Muscle layer of colon (tissue), 2 donors: ENCODE results near the gene ANKRD44.
A peak's percentile ranks its signal among the peaks of the same experiment; 100 is the strongest.

Experiments
- H3K27ac ChIP-seq: one replicate; pipeline ENCODE4 v1.7.0; 2013; ENCODE audit warnings: low read depth, mild to moderate bottlenecking, low read length, moderate library complexity
- H3K27me3 ChIP-seq, 2 donors: one replicate each; pipeline ENCODE4 v1.7.0; 2013; ENCODE audit warnings: low read length in 2 of 2, mild to moderate bottlenecking in 2 of 2; ENCODE audit not compliant: insufficient read depth in 2 of 2, control insufficient read depth in 1 of 2
- H3K36me3 ChIP-seq: one replicate; pipeline ENCODE4 v1.7.0; 2013; ENCODE audit warnings: mild to moderate bottlenecking, low read length; ENCODE audit not compliant: insufficient read depth
- H3K4me1 ChIP-seq: one replicate; pipeline ENCODE4 v1.7.0; 2013; ENCODE audit warnings: mild to moderate bottlenecking, low read length; ENCODE audit not compliant: insufficient read depth
- H3K4me3 ChIP-seq, 2 donors: one replicate each; pipeline ENCODE4 v1.7.0; 2013; ENCODE audit warnings: low read length in 2 of 2, low read depth in 1 of 2, mild to moderate bottlenecking in 1 of 2, moderate library complexity in 1 of 2
- H3K9ac ChIP-seq: one replicate; pipeline ENCODE4 v1.7.0; 2013; ENCODE audit warnings: low read length
- H3K9me3 ChIP-seq: one replicate; pipeline ENCODE4 v1.7.0; 2013; ENCODE audit warnings: mild to moderate bottlenecking, low read length
- donor health status: abdominal sarcoma.
- donor health status: Adenocarcinoma of cecum.

Gene ANKRD44

DNA sequence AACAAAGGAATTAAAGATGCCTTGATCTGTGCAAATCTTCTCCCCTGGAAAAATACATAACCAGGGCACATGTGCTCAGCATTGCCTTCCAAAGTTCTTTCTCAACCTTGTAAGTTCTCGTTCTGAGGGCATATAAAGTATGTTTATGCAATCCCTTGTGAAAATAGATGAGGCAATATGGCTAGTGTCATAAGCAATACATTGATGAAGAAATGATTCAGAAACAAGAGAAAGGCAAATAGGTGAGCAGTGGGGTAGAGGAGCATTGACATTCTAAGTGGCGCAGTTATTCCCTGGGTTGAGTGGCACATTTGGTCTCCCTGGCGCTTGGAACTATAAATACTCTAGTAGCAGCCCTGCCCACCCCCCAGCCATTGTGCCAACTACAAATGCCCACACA, 326.6 kb downstream of the ANKRD44 start:
- no peak overlapping the region for H3K9ac ChIP-seq

DNA sequence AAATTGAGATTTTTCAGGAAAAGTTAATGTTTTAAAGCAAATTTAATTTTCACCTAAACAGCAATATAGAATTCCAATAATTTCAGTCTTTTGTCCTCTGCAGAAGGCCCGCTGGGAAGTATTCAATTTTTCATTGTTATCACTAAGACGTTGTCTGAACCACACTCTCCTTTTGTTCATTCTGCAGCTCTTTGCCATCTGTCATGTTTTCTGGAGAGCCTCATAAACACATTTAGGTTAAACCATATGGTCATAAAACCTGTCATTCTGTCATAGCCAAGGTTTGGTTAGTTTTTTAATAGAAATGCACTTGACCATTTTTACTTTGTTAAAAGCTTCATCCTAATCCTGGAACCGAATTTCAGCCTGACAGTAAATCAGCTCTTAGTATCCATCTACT, 330.1 kb downstream of the ANKRD44 start:
- Histone ChIP-seq H3K27me3 (no peaks in the 10 kb centered on the region), H3K27ac (no peak overlapping the region), H3K4me1 (no peaks in the 10 kb centered on the region), H3K9me3 (peaks cover 4% of the 10 kb centered on the region), H3K9ac (no peak overlapping the region), H3K4me3 (no peak overlapping the region), H3K36me3 (no peaks in the 10 kb centered on the region)

More for the DNA sequence above, 326.6 kb downstream of the ANKRD44 start:
- no peak overlapping the region for H3K27ac ChIP-seq
- H3K36me3 ChIP-seq: no peaks in the 10 kb centered on the region
- no peak overlapping the region for H3K4me3 ChIP-seq
- H3K27me3 ChIP-seq: no peaks in the 10 kb centered on the region
- peaks cover 12% of the 10 kb centered on the region for H3K4me1 ChIP-seq
- H3K9me3 ChIP-seq: no peaks in the 10 kb centered on the region

- H3K27ac ChIP-seq: no peak overlapping the region
- H3K9me3 ChIP-seq: peaks cover 4% of the 10 kb centered on the region
- no peak overlapping the region for H3K9ac ChIP-seq
- no peak overlapping the region for H3K4me3 ChIP-seq
- H3K27me3 ChIP-seq: no peaks in the 10 kb centered on the region
- no peaks in the 10 kb centered on the region for H3K4me1 ChIP-seq
- no peaks in the 10 kb centered on the region for H3K36me3 ChIP-seq
Measured at GRCh38 chr2:196980001-196980400, 330.6 kb downstream of the ANKRD44 start.

GRCh38 chr2:196977507-196977906, 333.1 kb downstream of the ANKRD44 start:
- no peaks in the 10 kb centered on the region for H3K4me1 ChIP-seq

DNA sequence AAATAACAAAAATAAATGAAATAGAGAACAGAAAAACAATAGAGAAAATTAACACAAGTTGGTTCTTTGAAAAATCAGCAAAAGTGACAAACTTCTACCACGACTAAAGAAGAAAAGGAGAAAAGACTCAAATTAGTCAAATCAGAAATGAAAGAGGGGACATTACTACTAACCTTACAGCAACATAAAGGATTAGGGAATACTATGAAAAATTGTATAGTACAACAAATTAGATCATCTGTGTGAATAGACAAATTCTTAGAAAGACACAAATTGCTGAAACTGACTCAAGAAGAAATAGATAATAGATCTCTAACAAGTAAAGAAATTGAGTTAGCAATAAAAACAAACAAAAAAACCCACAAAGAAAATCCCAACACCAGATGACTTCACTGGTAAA, 335.6 kb downstream of the ANKRD44 start:
- Histone ChIP-seq H3K9me3 (peaks cover 4% of the 10 kb centered on the region), H3K27me3 (no peaks in the 10 kb centered on the region), H3K4me3 (no peak overlapping the region), H3K36me3 (no peaks in the 10 kb centered on the region), H3K27ac (no peak overlapping the region), H3K9ac (no peak overlapping the region), H3K4me1 (no peaks in the 10 kb centered on the region)

More at GRCh38 chr2:196977507-196977906, 333.1 kb downstream of the ANKRD44 start:
- Histone ChIP-seq H3K9ac (no peak overlapping the region), H3K9me3 (peaks cover 4% of the 10 kb centered on the region), H3K27ac (no peak overlapping the region), H3K27me3 (no peaks in the 10 kb centered on the region), H3K4me3 (no peak overlapping the region), H3K36me3 (no peaks in the 10 kb centered on the region)

DNA sequence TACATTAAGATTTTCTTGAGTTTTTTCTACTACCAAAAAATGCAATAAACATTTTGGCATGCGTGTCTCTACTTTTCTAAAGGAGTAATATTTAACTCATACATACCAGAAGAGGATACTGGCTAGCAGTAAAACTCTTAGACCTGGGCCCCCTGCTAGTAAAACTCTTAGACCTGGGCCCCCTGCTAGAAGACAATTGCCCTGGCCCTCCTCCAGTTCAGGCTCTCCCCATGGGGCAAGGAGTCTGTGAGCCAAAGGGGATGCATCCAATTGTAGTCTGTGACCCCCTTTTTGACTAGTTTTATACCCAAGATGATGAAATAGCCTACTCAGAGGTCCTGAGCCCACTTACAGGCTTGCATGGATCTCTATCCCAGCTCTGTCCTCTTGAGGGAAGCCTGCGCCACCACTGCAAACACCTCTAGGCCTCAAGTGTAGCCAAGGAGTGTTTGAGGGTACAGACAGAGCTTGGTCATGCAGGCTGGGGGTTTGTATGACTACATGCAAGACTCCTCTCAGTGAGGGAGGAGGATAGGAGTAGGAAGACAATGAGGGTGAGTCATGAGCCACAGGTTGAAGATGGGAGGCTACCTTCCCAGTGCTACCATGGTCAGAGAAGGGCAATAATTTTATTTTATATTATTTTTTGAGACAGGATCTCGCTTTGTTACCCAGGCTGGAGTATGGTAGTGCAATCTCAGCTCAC, 338.9 kb downstream of the ANKRD44 start:
- H3K36me3 ChIP-seq: no peaks in the 10 kb centered on the region
- H3K9me3 ChIP-seq: no peaks in the 10 kb centered on the region
- H3K9ac ChIP-seq: no peak overlapping the region
- H3K4me3 ChIP-seq: no peak overlapping the region
- H3K27me3 ChIP-seq: no peaks in the 10 kb centered on the region
- H3K27ac ChIP-seq: no peak overlapping the region
- H3K4me1 ChIP-seq: no peaks in the 10 kb centered on the region

DNA sequence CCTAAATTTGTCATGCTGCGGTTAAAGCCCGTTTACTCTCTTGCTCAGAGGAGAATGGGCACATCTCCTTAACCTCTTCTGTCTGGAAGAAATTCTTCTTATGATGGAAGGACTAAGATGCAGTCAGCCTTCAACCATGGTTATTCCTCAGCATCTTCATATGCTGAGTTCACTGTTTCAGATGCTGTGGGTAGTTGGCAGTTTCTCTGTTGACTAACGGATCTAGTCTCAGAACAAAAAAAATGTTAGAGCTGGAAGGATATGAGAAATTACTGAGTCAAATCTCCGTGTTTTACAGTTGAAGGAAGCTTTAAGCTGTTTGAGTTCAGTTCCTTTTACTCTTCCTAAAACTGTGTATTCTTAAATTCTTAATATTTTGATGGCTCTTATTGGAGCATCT, 340.5 kb downstream of the ANKRD44 start:
- Histone ChIP-seq H3K4me3 (no peak overlapping the region), H3K27me3 (no peaks in the 10 kb centered on the region), H3K4me1 (no peaks in the 10 kb centered on the region), H3K9ac (no peak overlapping the region), H3K36me3 (no peaks in the 10 kb centered on the region), H3K27ac (no peak overlapping the region), H3K9me3 (no peaks in the 10 kb centered on the region)

GRCh38 chr2:196968516-196968915, 342.1 kb downstream of the ANKRD44 start:
- Histone ChIP-seq H3K27ac (no peak overlapping the region), H3K27me3 (no peaks in the 10 kb centered on the region), H3K36me3 (no peaks in the 10 kb centered on the region), H3K4me3 (no peak overlapping the region), H3K4me1 (no peaks in the 10 kb centered on the region), H3K9me3 (no peaks in the 10 kb centered on the region), H3K9ac (no peak overlapping the region)

GRCh38 chr2:196967775-196968174, 342.8 kb downstream of the ANKRD44 start:
- no peaks in the 10 kb centered on the region for H3K4me1 ChIP-seq
- no peaks in the 10 kb centered on the region for H3K9me3 ChIP-seq
- no peaks in the 10 kb centered on the region for H3K27me3 ChIP-seq
- no peaks in the 10 kb centered on the region for H3K36me3 ChIP-seq
- H3K4me3 ChIP-seq: no peak overlapping the region
- H3K27ac ChIP-seq: no peak overlapping the region
- H3K9ac ChIP-seq: no peak overlapping the region

- no peaks in the 10 kb centered on the region for H3K4me1 ChIP-seq
- peak overlapping the region in 1 of 2 donors; percentile 22 for H3K4me3 ChIP-seq
- H3K9me3 ChIP-seq: no peaks in the 10 kb centered on the region
- no peak overlapping the region for H3K9ac ChIP-seq
- H3K27me3 ChIP-seq: no peaks in the 10 kb centered on the region
- H3K36me3 ChIP-seq: no peaks in the 10 kb centered on the region
- no peak overlapping the region for H3K27ac ChIP-seq
Measured at GRCh38 chr2:196967116-196967515, 343.5 kb downstream of the ANKRD44 start.

DNA sequence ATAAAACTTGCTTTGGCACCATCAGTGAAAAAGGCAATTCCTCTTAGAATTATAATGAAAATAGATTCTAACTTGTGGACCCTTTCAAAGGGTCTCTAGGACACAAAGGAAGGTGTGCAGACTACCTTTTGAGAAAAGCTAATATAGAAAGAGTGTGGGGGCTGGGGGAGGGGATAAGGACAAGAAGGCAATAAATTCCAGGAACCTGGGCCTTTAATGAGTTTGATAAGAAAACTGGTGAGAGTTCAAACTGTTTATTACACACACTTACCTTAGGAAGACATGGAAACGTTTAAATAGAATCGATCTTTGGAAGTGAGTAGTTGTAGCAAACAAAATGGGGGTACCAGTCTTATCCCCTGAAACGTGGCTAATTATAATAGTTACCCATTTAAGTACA, 344.5 kb downstream of the ANKRD44 start:
- Histone ChIP-seq H3K4me3 (no peak overlapping the region), H3K4me1 (no peaks in the 10 kb centered on the region), H3K36me3 (no peaks in the 10 kb centered on the region), H3K9me3 (no peaks in the 10 kb centered on the region), H3K9ac (no peak overlapping the region), H3K27me3 (no peaks in the 10 kb centered on the region), H3K27ac (no peak overlapping the region)

DNA sequence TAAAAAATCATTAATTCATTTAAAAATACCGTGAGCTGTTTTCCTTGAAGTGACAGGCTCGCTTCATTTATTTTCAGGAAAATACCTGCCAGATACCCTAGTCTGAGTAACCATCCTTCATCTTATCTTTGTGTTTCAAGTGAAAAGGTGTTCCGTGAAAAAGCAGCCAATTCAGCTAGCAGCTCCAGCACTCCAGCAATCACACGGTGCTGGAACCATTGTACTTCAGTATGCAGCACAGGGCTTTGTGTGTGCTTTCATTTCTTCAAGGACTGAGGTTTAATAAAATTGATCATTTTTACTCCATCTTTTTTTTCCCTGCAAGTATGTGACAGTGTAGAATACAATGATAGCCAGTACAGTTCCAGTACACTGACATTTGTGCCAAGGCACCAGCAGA, 344.9 kb downstream of the ANKRD44 start:
- no peak overlapping the region for H3K9ac ChIP-seq
- no peaks in the 10 kb centered on the region for H3K36me3 ChIP-seq
- no peaks in the 10 kb centered on the region for H3K27me3 ChIP-seq
- no peak overlapping the region for H3K4me3 ChIP-seq
- H3K4me1 ChIP-seq: no peaks in the 10 kb centered on the region
- H3K9me3 ChIP-seq: no peaks in the 10 kb centered on the region
- no peak overlapping the region for H3K27ac ChIP-seq
